Endothelial cell of umbilical vein (primary cell): ENCODE measurements around the gene MYO16. TPM values are rescaled to one million over a fixed set of nuclear protein-coding genes. Genes with fewer than 3 reads are reported as not detected.

Experiments used
- BruUV-seq: library from RNA; stranded (reverse); fragments of 400-500 nt; replicated peaks from 2 replicates; lab custom pipeline; 2021; lab: Mats Ljungman, UMichigan
- CTCF ChIA-PET: fragments of 300-600, 350-600 bp; sonication (Branson Sonifier 250); formaldehyde crosslinking; loops from one replicate; lab custom pipeline; 2021; ENCODE audit warnings: antibody characterized with exemption, inconsistent platforms; lab: Charles Lee
- POLR2A ChIA-PET: fragments of 300-600, 350-600 bp; sonication (Branson Sonifier 250); formaldehyde crosslinking; loops from one replicate; lab custom pipeline; 2021; ENCODE audit warnings: antibody characterized with exemption, inconsistent platforms; lab: Charles Lee
- DNase-seq: peaks from one replicate; pipeline ENCODE4 v3.0.0-alpha.2; 2011; ENCODE audit warnings: low read depth, low spot score
- FAIRE-seq: peaks from 2 replicates; lab custom pipeline; 2011; peaks lifted over from hg19 to GRCh38; lab: Jason Lieb, UNC
- H2AFZ ChIP-seq: 2 replicates; pipeline ENCODE4 v1.6.0; 2012; ENCODE audit warnings: low read depth, low read length, control low read depth, inconsistent platforms
- H3K27ac ChIP-seq: 2 replicates; pipeline ENCODE4 v1.5.1; 2011; ENCODE audit warnings: low read depth, mild to moderate bottlenecking, control low read depth, low read length, moderate library complexity; ENCODE audit not compliant: insufficient read depth
- H3K27me3 ChIP-seq, 2 experiments: 2 replicates each; pipeline versions ENCODE4 v1.6.0 to v1.6.1; 2011; ENCODE audit warnings: low read length in 2 of 2, mixed read lengths in 1 of 2; ENCODE audit not compliant: control insufficient read depth in 2 of 2, insufficient read depth in 2 of 2
- H3K36me3 ChIP-seq, 2 experiments: 2 replicates in 1 of 2; 3 replicates in 1 of 2; pipeline ENCODE4 v1.5.1; 2011; ENCODE audit warnings: low read length in 2 of 2, mild to moderate bottlenecking in 1 of 2, moderate library complexity in 1 of 2; ENCODE audit not compliant: control insufficient read depth in 2 of 2, insufficient read depth in 2 of 2; ENCODE audit errors: extremely low read depth in 1 of 2
- H3K4me1 ChIP-seq: 3 replicates; pipeline ENCODE4 v1.5.1; 2011; ENCODE audit warnings: mild to moderate bottlenecking, low read length; ENCODE audit not compliant: control insufficient read depth, insufficient read depth; ENCODE audit errors: extremely low read depth
- H3K4me2 ChIP-seq: 2 replicates; pipeline ENCODE4 v1.6.1; 2011; ENCODE audit warnings: low read length, control low read depth, mixed read lengths; ENCODE audit not compliant: insufficient read depth
- H3K4me3 ChIP-seq, 3 experiments: fragments of 200-600 bp in 1 of 3; sonication (generic), shearing (Covaris generic) in 1 of 3; replicated peaks in 1 of 3; 2 replicates each; pipeline ENCODE4 v1.5.1; 2011 to 2016; ENCODE audit warnings: control low read depth in 3 of 3, low read length in 3 of 3, mild to moderate bottlenecking in 2 of 3, inconsistent platforms in 1 of 3, low read depth in 1 of 3, moderate library complexity in 1 of 3; ENCODE audit not compliant: insufficient read depth in 1 of 3
- H3K79me2 ChIP-seq: 2 replicates; pipeline ENCODE4 v1.6.0; 2012; ENCODE audit warnings: low read length, inconsistent platforms; ENCODE audit not compliant: control insufficient read depth, insufficient read depth
- H3K9ac ChIP-seq: replicated peaks from 2 replicates; pipeline ENCODE3; 2011; ENCODE audit warnings: low read length, control low read depth; ENCODE audit not compliant: insufficient read depth; ENCODE audit errors: extremely low read depth
- H3K9me1 ChIP-seq: replicated peaks from 3 replicates; pipeline ENCODE4 v1.6.0; 2011; ENCODE audit warnings: mild to moderate bottlenecking, low read length; ENCODE audit not compliant: control insufficient read depth, insufficient read depth; ENCODE audit errors: extremely low read depth
- H3K9me3 ChIP-seq: replicated peaks from 2 replicates; pipeline ENCODE4 v1.5.1; 2012; ENCODE audit warnings: low read length, inconsistent platforms; ENCODE audit not compliant: control insufficient read depth, insufficient read depth
- H4K20me1 ChIP-seq: replicated peaks from 2 replicates; pipeline ENCODE3; 2011; ENCODE audit warnings: mild to moderate bottlenecking, low read length; ENCODE audit not compliant: control insufficient read depth, insufficient read depth; ENCODE audit errors: extremely low read depth
- EZH2 ChIP-seq: IDR thresholded peaks from 2 replicates; pipeline ENCODE4 v1.6.1; 2012; ENCODE audit warnings: borderline replicate concordance, low read depth, mild to moderate bottlenecking, moderate library complexity, low read length, inconsistent platforms; ENCODE audit not compliant: severe bottlenecking
- FOS ChIP-seq: IDR thresholded peaks from 2 replicates; pipeline ENCODE4 v1.6.1; 2011; ENCODE audit warnings: mild to moderate bottlenecking, low read length, moderate library complexity, borderline replicate concordance; ENCODE audit not compliant: insufficient read depth
- GATA2 ChIP-seq: IDR thresholded peaks from 2 replicates; pipeline ENCODE4 v1.7.0; 2011; ENCODE audit warnings: low read depth, mild to moderate bottlenecking, moderate library complexity, mixed read lengths, low read length; ENCODE audit not compliant: insufficient read length, insufficient read depth
- JUN ChIP-seq: IDR thresholded peaks from 2 replicates; pipeline ENCODE4 v1.6.1; 2011; ENCODE audit warnings: borderline replicate concordance, low read depth; ENCODE audit not compliant: insufficient read length, insufficient read depth
- MYC ChIP-seq: IDR thresholded peaks from one replicate; pipeline ENCODE4 v1.6.1; 2011; ENCODE audit warnings: mild to moderate bottlenecking, low read depth, low read length
- POLR2A ChIP-seq: IDR thresholded peaks from 2 replicates; pipeline ENCODE4 v1.6.1; 2012; ENCODE audit warnings: low read depth, mild to moderate bottlenecking, control low read depth, low read length
- POLR2AphosphoS5 ChIP-seq: IDR thresholded peaks from 2 replicates; pipeline ENCODE4 v1.6.1; 2012; ENCODE audit warnings: low read depth, mild to moderate bottlenecking, control low read depth, low read length, moderate library complexity; ENCODE audit not compliant: insufficient read depth
- dilution Hi-C: fragments of 300-500 bp; cut with MboI; formaldehyde crosslinking; loops from one replicate; pipeline ENCODE4 v1.15.0; 2019; ENCODE audit warnings: low sequenced_read_pairs; ENCODE audit not compliant: extremely low pct_ligation_motif_present
- intact Hi-C: fragments of 100-400 bp; cut with micrococcal nuclease; formaldehyde crosslinking; loops from one replicate; pipeline ENCODE4 v1.10.0; 2022
- polyA plus RNA-seq, 4 experiments: library from polyadenylated mRNA; depleted of rRNA in 3 of 4; stranded (reverse) in 3 of 4; unstranded in 1 of 4; fragments of >200 nt; gene quantifications; 2 replicates each; pipeline versions ENCODE4 v1.2.1 to v1.2.3, GENCODE V29; 2011 to 2012; ENCODE audit warnings: missing spikeins in 1 of 4
- total RNA-seq: library from RNA; stranded (reverse); gene quantifications from 2 replicates; pipeline ENCODE4 v1.2.3, GENCODE V29; 2021
- TF ChIP-seq, protein P1 (sequence below): IDR thresholded peaks from 2 replicates; pipeline ENCODE4 v1.6.1; 2011; ENCODE audit not compliant: insufficient read depth, insufficient read length
- TF ChIP-seq, protein P2 (sequence below), 2 donors: IDR thresholded peaks; 1 replicate in 1 of 2; 2 replicates in 1 of 2; pipeline ENCODE4 v1.5.1; 2011; ENCODE audit warnings: low read length in 2 of 2, mild to moderate bottlenecking in 2 of 2, moderate library complexity in 2 of 2, control low read depth in 1 of 2, inconsistent platforms in 1 of 2, low read depth in 1 of 2; ENCODE audit not compliant: insufficient read depth in 1 of 2; ENCODE audit errors: extremely low read depth in 1 of 2

Gene MYO16
- total and polyA plus RNA-seq, 2 donors (not counting 3 experiments of a cell fraction or from before 2014, with no cell fraction given), result 0.03 to 0.04 TPM

GRCh38 chr13:109074436-109074835 is 445.0 kb downstream of the MYO16 start:
- no TSS peak for BruUV-seq
- no peak overlapping the region for H3K9ac ChIP-seq
- H3K4me3 ChIP-seq, result no peak overlapping the region
- no peaks in the 10 kb centered on the region for H3K4me1 ChIP-seq
- H3K27ac ChIP-seq, result no peak overlapping the region
- no peaks in the 10 kb centered on the region for H4K20me1 ChIP-seq
- H3K4me2 ChIP-seq, result no peak overlapping the region
- dilution Hi-C loops, result no loop called here
- H3K9me3 ChIP-seq, result no peaks in the 10 kb centered on the region
- FAIRE-seq (no peak), DNase-seq (no peak)
- CTCF ChIA-PET, result no interaction called here
- no peaks in the 10 kb centered on the region for H3K36me3 ChIP-seq
- H3K27me3 ChIP-seq, result no peaks in the 10 kb centered on the region
- no peak overlapping the region for H2AFZ ChIP-seq
- H3K79me2 ChIP-seq, result no peaks in the 10 kb centered on the region
- TF ChIP-seq, protein P1, sequence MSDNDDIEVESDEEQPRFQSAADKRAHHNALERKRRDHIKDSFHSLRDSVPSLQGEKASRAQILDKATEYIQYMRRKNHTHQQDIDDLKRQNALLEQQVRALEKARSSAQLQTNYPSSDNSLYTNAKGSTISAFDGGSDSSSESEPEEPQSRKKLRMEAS, result no peak
- TF ChIP-seq EZH2 (no peak), POLR2A (no peak), MYC (no peak), JUN (no peak), GATA2 (no peak), FOS (no peak), POLR2AphosphoS5 (no peak)
- TF ChIP-seq, protein P2, sequence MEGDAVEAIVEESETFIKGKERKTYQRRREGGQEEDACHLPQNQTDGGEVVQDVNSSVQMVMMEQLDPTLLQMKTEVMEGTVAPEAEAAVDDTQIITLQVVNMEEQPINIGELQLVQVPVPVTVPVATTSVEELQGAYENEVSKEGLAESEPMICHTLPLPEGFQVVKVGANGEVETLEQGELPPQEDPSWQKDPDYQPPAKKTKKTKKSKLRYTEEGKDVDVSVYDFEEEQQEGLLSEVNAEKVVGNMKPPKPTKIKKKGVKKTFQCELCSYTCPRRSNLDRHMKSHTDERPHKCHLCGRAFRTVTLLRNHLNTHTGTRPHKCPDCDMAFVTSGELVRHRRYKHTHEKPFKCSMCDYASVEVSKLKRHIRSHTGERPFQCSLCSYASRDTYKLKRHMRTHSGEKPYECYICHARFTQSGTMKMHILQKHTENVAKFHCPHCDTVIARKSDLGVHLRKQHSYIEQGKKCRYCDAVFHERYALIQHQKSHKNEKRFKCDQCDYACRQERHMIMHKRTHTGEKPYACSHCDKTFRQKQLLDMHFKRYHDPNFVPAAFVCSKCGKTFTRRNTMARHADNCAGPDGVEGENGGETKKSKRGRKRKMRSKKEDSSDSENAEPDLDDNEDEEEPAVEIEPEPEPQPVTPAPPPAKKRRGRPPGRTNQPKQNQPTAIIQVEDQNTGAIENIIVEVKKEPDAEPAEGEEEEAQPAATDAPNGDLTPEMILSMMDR (IDR thresholded peaks at IDR 0.05; ENCODE audit: extremely low read depth in 1 of 2, insufficient read depth in 1 of 2, low read depth in 1 of 2, low read length in 2 of 2), result no peak
- no peaks in the 10 kb centered on the region for H3K9me1 ChIP-seq
- POLR2A ChIA-PET, result no interaction called here
- intact Hi-C loops, result no loop called here
